ENCODE data around the gene ZNF786. TPM values are rescaled to one million over a fixed set of nuclear protein-coding genes. Genes with fewer than 3 reads are reported as not detected.

ZNF786 gene
- polyA plus RNA-seq, 3 donors, result 0.84 to 2.6 (median 1.2) TPM

DNA sequence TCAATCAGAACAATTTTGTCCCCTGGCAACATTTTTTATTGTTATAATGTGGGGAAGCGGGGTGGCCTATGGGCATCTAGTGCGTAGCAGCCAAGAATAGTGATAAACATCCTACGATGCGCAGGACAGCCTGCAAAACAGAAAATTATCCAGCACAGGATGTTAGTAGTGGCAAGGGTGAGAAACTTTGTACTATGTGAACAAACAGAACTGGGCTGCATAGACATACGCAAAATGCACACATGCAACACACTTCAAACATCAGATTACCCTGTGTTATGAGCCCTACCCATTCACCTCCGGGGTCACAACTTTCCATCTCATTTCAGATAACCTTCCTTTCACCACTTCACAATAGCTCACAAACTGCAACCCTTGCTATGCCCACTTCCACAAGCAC, 3.1 kb downstream of the ZNF786 start:
- peaks cover 54 to 66% of the 10 kb centered on the region in 2 donors for H3K4me1 ChIP-seq (ENCODE audit: control insufficient read depth in 1 of 2, insufficient read depth in 2 of 2, low read length in 2 of 2)
- H3K4me2 ChIP-seq (replicated peaks; ENCODE audit: extremely low read depth, low read length, poor library complexity, severe bottlenecking), result no peak overlapping the region
- peak overlapping the region in 1 of 2 donors; percentile 59 for H3K27ac ChIP-seq (ENCODE audit: low read depth in 1 of 2, low read length in 2 of 2)
- no peak overlapping the region for H2AFZ ChIP-seq (ENCODE audit: insufficient read depth, low read depth, low read length, poor library complexity, severe bottlenecking)
- no peak overlapping the region for H3K4me3 Mint-ChIP-seq
- peak overlapping the region in 5 of 7 donors; percentile 12 to 92 (median 59) for H3K27ac Mint-ChIP-seq
- H3K9me3 ChIP-seq (replicated peaks in 1 of 2; ENCODE audit: control insufficient read depth in 1 of 2, insufficient read depth in 1 of 2, low read length in 2 of 2), result no peaks in the 10 kb centered on the region
- TF ChIP-seq, protein P1, sequence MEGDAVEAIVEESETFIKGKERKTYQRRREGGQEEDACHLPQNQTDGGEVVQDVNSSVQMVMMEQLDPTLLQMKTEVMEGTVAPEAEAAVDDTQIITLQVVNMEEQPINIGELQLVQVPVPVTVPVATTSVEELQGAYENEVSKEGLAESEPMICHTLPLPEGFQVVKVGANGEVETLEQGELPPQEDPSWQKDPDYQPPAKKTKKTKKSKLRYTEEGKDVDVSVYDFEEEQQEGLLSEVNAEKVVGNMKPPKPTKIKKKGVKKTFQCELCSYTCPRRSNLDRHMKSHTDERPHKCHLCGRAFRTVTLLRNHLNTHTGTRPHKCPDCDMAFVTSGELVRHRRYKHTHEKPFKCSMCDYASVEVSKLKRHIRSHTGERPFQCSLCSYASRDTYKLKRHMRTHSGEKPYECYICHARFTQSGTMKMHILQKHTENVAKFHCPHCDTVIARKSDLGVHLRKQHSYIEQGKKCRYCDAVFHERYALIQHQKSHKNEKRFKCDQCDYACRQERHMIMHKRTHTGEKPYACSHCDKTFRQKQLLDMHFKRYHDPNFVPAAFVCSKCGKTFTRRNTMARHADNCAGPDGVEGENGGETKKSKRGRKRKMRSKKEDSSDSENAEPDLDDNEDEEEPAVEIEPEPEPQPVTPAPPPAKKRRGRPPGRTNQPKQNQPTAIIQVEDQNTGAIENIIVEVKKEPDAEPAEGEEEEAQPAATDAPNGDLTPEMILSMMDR (IDR thresholded peaks at IDR 0.05), result no peak
- H3K4me1 Mint-ChIP-seq, result peaks cover 48% of the 10 kb centered on the region
- peaks cover 7 to 10% of the 10 kb centered on the region in 2 donors for H3K36me3 Mint-ChIP-seq
- no peaks in the 10 kb centered on the region for H3K27me3 Mint-ChIP-seq (ENCODE audit: low read depth in 3 of 3)
- H3K79me2 ChIP-seq (ENCODE audit: insufficient read depth, low read length), result peaks cover 50% of the 10 kb centered on the region
- intact Hi-C loops (cut with micrococcal nuclease), result no loop called here
- H3K36me3 ChIP-seq (replicated peaks in 1 of 2; ENCODE audit: control insufficient read depth in 1 of 2, insufficient read depth in 2 of 2, low read length in 2 of 2), result no peaks in the 10 kb centered on the region
- H3K27me3 ChIP-seq (ENCODE audit: control insufficient read depth in 2 of 2, insufficient read depth in 2 of 2, low read length in 2 of 2), result no peaks in the 10 kb centered on the region
- DNase-seq, result no peak
- WGBS (ENCODE audit: insufficient coverage), result 87% methylated on average over 4 of the region's 6 CpGs
- no peak overlapping the region for H3K9ac ChIP-seq (ENCODE audit: insufficient read depth, low read length, poor library complexity, severe bottlenecking)
- no peak overlapping the region for H3K4me3 ChIP-seq (replicated peaks in 1 of 3; ENCODE audit: low read depth in 2 of 3, low read length in 3 of 3)
- H3K9me3 Mint-ChIP-seq, result peaks cover 0 to 15% (median 8%) of the 10 kb centered on the region in 7 donors
- peaks cover 6% of the 10 kb centered on the region for H4K20me1 ChIP-seq (ENCODE audit: insufficient read depth, low read length)

DNA sequence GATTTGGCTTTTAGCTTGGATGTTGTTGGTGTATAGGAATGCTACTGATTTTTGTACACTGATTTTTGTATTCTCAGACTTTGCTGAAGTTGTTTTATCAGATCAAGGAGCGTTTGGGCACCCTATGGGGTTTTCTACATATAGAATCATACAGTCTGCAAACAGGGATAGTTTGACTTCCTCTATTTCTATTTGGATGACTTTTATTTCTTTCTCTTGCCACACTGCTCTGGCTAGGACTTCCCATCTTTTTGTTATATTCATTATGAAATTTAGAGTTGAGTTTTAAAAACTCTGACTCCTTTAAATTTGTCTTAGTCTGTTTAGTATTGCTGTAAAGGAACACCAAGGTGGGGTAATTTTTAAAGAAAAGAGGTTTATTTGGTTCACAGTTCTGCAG, 4.7 kb downstream of the ZNF786 start:
- H3K4me3 Mint-ChIP-seq, result peak overlapping the region in 1 of 2 donors; percentile 56

More for the DNA sequence above, 4.7 kb downstream of the ZNF786 start:
- Histone ChIP-seq H2AFZ (ENCODE audit: insufficient read depth, low read depth, low read length, poor library complexity, severe bottlenecking) (no peak overlapping the region), H3K4me2 (replicated peaks; ENCODE audit: extremely low read depth, low read length, poor library complexity, severe bottlenecking) (peak overlapping the region; percentile 16), H3K27me3 (ENCODE audit: control insufficient read depth in 2 of 2, insufficient read depth in 2 of 2, low read length in 2 of 2) (no peaks in the 10 kb centered on the region), H4K20me1 (ENCODE audit: insufficient read depth, low read length) (peaks cover 6% of the 10 kb centered on the region), H3K4me1 (ENCODE audit: control insufficient read depth in 1 of 2, insufficient read depth in 2 of 2, low read length in 2 of 2) (peaks cover 49 to 54% of the 10 kb centered on the region in 2 donors), H3K36me3 (replicated peaks in 1 of 2; ENCODE audit: control insufficient read depth in 1 of 2, insufficient read depth in 2 of 2, low read length in 2 of 2) (no peaks in the 10 kb centered on the region), H3K9me3 (replicated peaks in 1 of 2; ENCODE audit: control insufficient read depth in 1 of 2, insufficient read depth in 1 of 2, low read length in 2 of 2) (no peaks in the 10 kb centered on the region), H3K9ac (ENCODE audit: insufficient read depth, low read length, poor library complexity, severe bottlenecking) (no peak overlapping the region), H3K27ac (ENCODE audit: low read depth in 1 of 2, low read length in 2 of 2) (peak overlapping the region; percentile 26 to 59), H3K79me2 (ENCODE audit: insufficient read depth, low read length) (peaks cover 50% of the 10 kb centered on the region), H3K4me3 (replicated peaks in 1 of 3; ENCODE audit: low read depth in 2 of 3, low read length in 3 of 3) (peak overlapping the region in 1 of 3 experiments; percentile 11)
- Mint-ChIP-seq H3K36me3 (peaks cover 7 to 10% of the 10 kb centered on the region in 2 donors), H3K27ac (peak overlapping the region; percentile 71 to 91 (median 83)), H3K27me3 (ENCODE audit: low read depth in 3 of 3) (no peaks in the 10 kb centered on the region), H3K9me3 (peaks cover 0 to 18% (median 8%) of the 10 kb centered on the region in 7 donors), H3K4me1 (peaks cover 44% of the 10 kb centered on the region)
- TF ChIP-seq, protein P1 (IDR thresholded peaks at IDR 0.05), result no peak
- no CpG with 5 or more reads among the region's 1 CpG for WGBS (ENCODE audit: insufficient coverage)
- DNase-seq, result peak; percentile 29 to 50 (median 44)
- intact Hi-C loops (cut with micrococcal nuclease), result no loop called here
